Nephron progenitor cell (in vitro differentiated cells): ENCODE data around the gene ATP11A.

Experiments used
- DNase-seq: peaks from one replicate; pipeline ENCODE4 v3.0.0; 2021
- H3K27ac Mint-ChIP-seq: 2 replicates; pipeline ENCODE4 v1.8.0; 2021; ENCODE audit warnings: mild to moderate bottlenecking, moderate library complexity, mixed read lengths
- H3K27me3 Mint-ChIP-seq: 2 replicates; pipeline ENCODE4 v1.8.0; 2021; ENCODE audit warnings: mild to moderate bottlenecking, low read depth, mixed read lengths; ENCODE audit not compliant: poor library complexity
- H3K36me3 Mint-ChIP-seq: 2 replicates; pipeline ENCODE4 v1.8.0; 2021; ENCODE audit warnings: low read depth, mixed read lengths
- H3K4me1 Mint-ChIP-seq: 2 replicates; pipeline ENCODE4 v1.8.0; 2021; ENCODE audit warnings: mixed read lengths
- H3K4me3 Mint-ChIP-seq: 2 replicates; pipeline ENCODE4 v1.8.0; 2021; ENCODE audit warnings: mild to moderate bottlenecking, moderate library complexity, mixed read lengths
- H3K9me3 Mint-ChIP-seq: 2 replicates; pipeline ENCODE4 v1.8.0; 2021; ENCODE audit warnings: mild to moderate bottlenecking, moderate library complexity, mixed read lengths
- CTCF ChIP-seq: fragments of 200-600 bp; sonication (generic); IDR thresholded peaks from 2 replicates; pipeline ENCODE4 v1.5.0; 2021; ENCODE audit warnings: antibody characterized with exemption

Gene ATP11A

GRCh38 chr13:112887151-112887550 lies 197.3 kb downstream of the ATP11A start:
- Mint-ChIP-seq H3K4me3 (no peak overlapping the region), H3K4me1 (peaks cover 61% of the 10 kb centered on the region), H3K9me3 (no peaks in the 10 kb centered on the region), H3K36me3 (no peaks in the 10 kb centered on the region), H3K27ac (no peak overlapping the region), H3K27me3 (peaks cover 32% of the 10 kb centered on the region)
- no peak for TF ChIP-seq CTCF
- no peak for DNase-seq

GRCh38 chr13:112887557-112887991 lies 197.7 kb downstream of the ATP11A start:
- TF ChIP-seq CTCF = no peak
- DNase-seq = no peak
- Mint-ChIP-seq H3K27ac (no peak overlapping the region), H3K4me3 (no peak overlapping the region), H3K27me3 (peaks cover 36% of the 10 kb centered on the region), H3K4me1 (peaks cover 65% of the 10 kb centered on the region), H3K9me3 (no peaks in the 10 kb centered on the region), H3K36me3 (no peaks in the 10 kb centered on the region)

GRCh38 chr13:112888238-112889111 lies 198.6 kb downstream of the ATP11A start:
- Mint-ChIP-seq H3K36me3 (no peaks in the 10 kb centered on the region), H3K4me3 (no peak overlapping the region), H3K27me3 (peaks cover 36% of the 10 kb centered on the region), H3K4me1 (peaks cover 74% of the 10 kb centered on the region), H3K27ac (no peak overlapping the region), H3K9me3 (no peaks in the 10 kb centered on the region)
- DNase-seq = no peak
- TF ChIP-seq CTCF = no peak

GRCh38 chr13:112889351-112890290 lies 199.8 kb downstream of the ATP11A start:
- peaks cover 36% of the 10 kb centered on the region for H3K27me3 Mint-ChIP-seq
- no peak overlapping the region for H3K27ac Mint-ChIP-seq
- H3K4me1 Mint-ChIP-seq = peaks cover 76% of the 10 kb centered on the region
- TF ChIP-seq CTCF = no peak
- H3K9me3 Mint-ChIP-seq = no peaks in the 10 kb centered on the region
- no peaks in the 10 kb centered on the region for H3K36me3 Mint-ChIP-seq
- DNase-seq = no peak
- H3K4me3 Mint-ChIP-seq = no peak overlapping the region

GRCh38 chr13:112890316-112891145 lies 200.7 kb downstream of the ATP11A start:
- Mint-ChIP-seq H3K27ac (peak overlapping the region; percentile 39), H3K4me3 (no peak overlapping the region), H3K4me1 (peaks cover 76% of the 10 kb centered on the region), H3K9me3 (no peaks in the 10 kb centered on the region), H3K36me3 (no peaks in the 10 kb centered on the region), H3K27me3 (peaks cover 36% of the 10 kb centered on the region)
- no peak for DNase-seq
- TF ChIP-seq CTCF = no peak
